IPS-18a (cell line): ENCODE measurements around the gene KLHL29.

Experiments
- H3K27ac ChIP-seq: one replicate; pipeline ENCODE4 v1.5.1; 2013; ENCODE audit warnings: low read length
- H3K27me3 ChIP-seq: one replicate; pipeline ENCODE4 v1.6.1; 2013; ENCODE audit warnings: mild to moderate bottlenecking, low read length; ENCODE audit not compliant: control insufficient read depth, insufficient read depth
- H3K36me3 ChIP-seq: one replicate; pipeline ENCODE4 v1.6.1; 2013; ENCODE audit warnings: low read depth, low read length; ENCODE audit not compliant: control insufficient read depth
- H3K4me1 ChIP-seq: one replicate; pipeline ENCODE4 v1.6.1; 2013; ENCODE audit warnings: low read depth, low read length; ENCODE audit not compliant: control insufficient read depth
- H3K4me3 ChIP-seq: one replicate; pipeline ENCODE4 v1.5.1; 2013; ENCODE audit warnings: low read length
- H3K9ac ChIP-seq: one replicate; pipeline ENCODE4 v1.6.1; 2013; ENCODE audit warnings: mild to moderate bottlenecking, low read length, moderate library complexity
- H3K9me3 ChIP-seq: one replicate; pipeline ENCODE4 v1.6.1; 2013; ENCODE audit warnings: low read depth, low read length; ENCODE audit not compliant: control insufficient read depth

KLHL29 gene

DNA sequence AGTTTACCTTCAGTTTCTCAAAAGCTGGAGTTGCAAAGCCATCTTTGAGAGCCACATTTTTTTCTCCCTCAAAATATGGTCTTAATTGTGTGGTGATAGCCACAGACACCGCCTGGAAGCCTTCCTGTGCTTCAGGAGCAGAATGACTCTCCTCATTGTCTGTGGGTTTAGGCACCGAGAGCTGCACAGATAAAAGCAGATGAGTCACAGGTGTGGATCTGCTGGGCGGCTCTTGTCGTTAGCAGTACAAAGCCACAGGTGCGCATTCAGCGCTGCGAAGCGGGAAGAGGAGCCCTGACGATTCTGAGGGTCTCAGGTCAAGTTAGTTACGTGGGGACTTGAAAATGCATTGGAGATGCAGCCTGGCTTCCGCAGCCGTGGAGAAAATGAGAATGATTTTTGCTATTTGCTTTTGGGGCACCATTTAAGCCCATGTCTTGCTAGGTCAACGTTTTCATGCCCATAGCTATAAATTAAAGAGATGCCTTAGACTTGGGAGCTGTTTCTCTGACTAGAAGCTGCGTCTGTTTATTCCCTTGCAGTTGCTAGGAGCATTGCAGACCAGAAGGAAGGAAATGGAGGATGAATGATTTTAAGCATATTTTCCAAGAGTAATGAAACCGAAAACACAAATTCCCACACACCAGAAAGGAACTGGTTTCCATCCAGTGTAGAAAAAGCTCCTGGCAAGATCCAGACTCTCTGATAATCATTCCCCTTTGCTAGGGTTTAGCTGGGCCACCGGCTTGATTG is 51.5 kb downstream of the KLHL29 start:
- H3K4me3 ChIP-seq: no peak overlapping the region
- no peak overlapping the region for H3K27ac ChIP-seq
- H3K9ac ChIP-seq: no peak overlapping the region

DNA sequence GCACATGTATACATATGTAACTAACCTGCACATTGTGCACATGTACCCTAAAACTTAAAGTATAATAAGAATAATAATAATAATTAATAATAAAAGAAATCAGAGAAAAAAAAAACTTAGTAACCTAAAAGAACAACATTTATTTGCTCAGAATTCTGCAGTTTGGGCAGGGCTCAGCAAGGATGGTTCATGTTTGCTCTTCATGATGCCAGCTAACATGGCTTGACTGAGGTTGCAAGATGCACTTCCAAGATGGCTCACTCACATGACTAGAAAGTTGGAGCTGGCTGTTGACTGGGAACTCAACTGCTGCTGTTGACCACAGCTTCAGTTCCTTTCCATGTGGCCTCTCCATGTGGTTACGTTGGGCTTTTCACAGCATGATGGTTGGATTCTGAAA is 56.4 kb downstream of the KLHL29 start:
- H3K27ac ChIP-seq: no peak overlapping the region
- no peaks in the 10 kb centered on the region for H3K27me3 ChIP-seq
- peaks cover 4% of the 10 kb centered on the region for H3K9me3 ChIP-seq
- no peaks in the 10 kb centered on the region for H3K36me3 ChIP-seq
- H3K9ac ChIP-seq: no peak overlapping the region
- peaks cover 3% of the 10 kb centered on the region for H3K4me1 ChIP-seq
- H3K4me3 ChIP-seq: no peak overlapping the region

More for the DNA sequence above, 51.5 kb downstream of the KLHL29 start:
- Histone ChIP-seq H3K36me3 (no peaks in the 10 kb centered on the region), H3K9me3 (peaks cover 2% of the 10 kb centered on the region), H3K4me1 (peaks cover 13% of the 10 kb centered on the region), H3K27me3 (no peaks in the 10 kb centered on the region)

GRCh38 chr2:23445450-23445868 is 60.5 kb downstream of the KLHL29 start:
- Histone ChIP-seq H3K4me3 (no peak overlapping the region), H3K9me3 (peaks cover 4% of the 10 kb centered on the region), H3K36me3 (no peaks in the 10 kb centered on the region), H3K27me3 (no peaks in the 10 kb centered on the region), H3K27ac (no peak overlapping the region), H3K9ac (no peak overlapping the region), H3K4me1 (no peaks in the 10 kb centered on the region)

DNA sequence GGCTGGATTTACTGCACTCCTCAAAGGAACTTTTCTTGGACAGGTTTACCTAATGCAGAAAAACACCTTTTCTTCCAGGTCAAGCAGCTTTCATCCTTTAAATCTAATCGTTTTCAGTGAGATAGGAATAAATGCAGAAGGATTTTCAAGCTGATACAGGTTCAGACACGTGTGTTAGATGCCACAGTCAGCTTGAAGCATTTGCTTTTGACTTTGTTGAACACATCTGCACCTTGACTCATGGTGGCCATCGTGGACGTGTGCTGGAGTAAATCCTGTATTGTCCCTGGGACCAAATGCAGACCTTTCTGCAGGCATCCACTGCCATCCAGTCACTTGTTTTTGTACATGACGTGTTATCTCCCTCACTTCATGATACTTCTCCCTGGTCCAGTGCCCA is 61.9 kb downstream of the KLHL29 start:
- no peaks in the 10 kb centered on the region for H3K9me3 ChIP-seq
- H3K9ac ChIP-seq: no peak overlapping the region
- H3K4me3 ChIP-seq: no peak overlapping the region
- H3K36me3 ChIP-seq: no peaks in the 10 kb centered on the region
- no peak overlapping the region for H3K27ac ChIP-seq
- H3K4me1 ChIP-seq: no peaks in the 10 kb centered on the region
- H3K27me3 ChIP-seq: no peaks in the 10 kb centered on the region

DNA sequence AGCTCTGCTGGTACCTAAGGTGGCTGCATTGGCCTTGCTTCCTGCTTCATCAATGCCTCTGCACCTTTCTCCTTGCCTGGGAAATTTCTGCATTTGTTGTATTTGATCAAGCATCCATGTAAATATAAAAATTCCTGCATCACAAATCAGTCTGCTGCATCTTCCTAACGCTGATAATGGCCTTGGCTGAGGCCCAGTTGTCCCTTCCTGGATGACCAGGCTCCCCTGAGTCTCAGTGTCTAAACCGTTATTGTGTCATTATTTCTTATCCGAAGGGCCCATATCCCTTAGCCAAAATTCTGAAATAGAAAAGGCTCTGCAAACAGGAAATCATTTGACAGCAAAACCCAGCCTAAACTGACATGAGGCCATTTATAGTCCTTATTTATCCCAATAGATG is 62.4 kb downstream of the KLHL29 start:
- Histone ChIP-seq H3K27me3 (no peaks in the 10 kb centered on the region), H3K9ac (no peak overlapping the region), H3K4me1 (no peaks in the 10 kb centered on the region), H3K36me3 (no peaks in the 10 kb centered on the region), H3K9me3 (no peaks in the 10 kb centered on the region), H3K4me3 (no peak overlapping the region), H3K27ac (no peak overlapping the region)

DNA sequence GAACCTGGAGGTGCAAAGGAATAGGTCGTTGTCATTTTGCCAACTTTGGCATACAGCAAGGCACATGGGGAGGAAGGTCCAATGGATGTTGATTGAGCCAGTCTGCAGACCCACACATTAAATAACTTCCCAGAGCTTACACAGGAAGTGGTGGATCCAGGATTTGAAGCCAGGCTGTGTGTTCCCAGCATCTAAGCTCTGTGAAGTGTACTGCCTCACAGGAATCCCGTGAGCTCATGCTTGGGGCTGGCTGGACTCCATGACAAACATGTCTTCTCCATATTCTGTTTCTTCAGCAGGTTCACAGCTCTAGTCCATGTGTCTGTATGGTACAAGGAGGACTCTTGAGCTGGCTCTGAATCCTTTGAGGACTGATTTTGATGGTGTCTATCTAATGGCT is 63.9 kb downstream of the KLHL29 start:
- H3K36me3 ChIP-seq: no peaks in the 10 kb centered on the region
- no peak overlapping the region for H3K9ac ChIP-seq
- no peaks in the 10 kb centered on the region for H3K9me3 ChIP-seq
- no peaks in the 10 kb centered on the region for H3K4me1 ChIP-seq
- H3K27ac ChIP-seq: no peak overlapping the region
- H3K27me3 ChIP-seq: no peaks in the 10 kb centered on the region
- no peak overlapping the region for H3K4me3 ChIP-seq

DNA sequence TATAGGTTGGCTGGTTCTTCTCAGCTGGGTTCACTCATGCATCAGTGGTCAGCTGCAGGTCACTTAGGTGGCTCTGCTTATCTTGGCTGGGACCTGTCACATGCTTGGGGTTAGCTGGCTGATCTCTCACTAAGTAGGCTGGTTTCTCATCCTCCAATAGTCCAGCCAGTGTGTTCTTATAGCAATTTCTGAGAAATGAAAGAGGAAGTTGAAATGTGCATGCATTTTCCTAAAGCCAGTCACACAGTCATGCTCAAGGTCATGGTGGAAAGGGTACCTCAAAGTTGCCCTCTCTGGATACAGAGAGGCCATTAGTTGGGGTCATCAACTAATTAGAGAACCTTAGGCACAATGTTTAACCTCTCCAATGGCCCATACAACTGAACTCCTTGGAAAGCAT is 64.4 kb downstream of the KLHL29 start:
- Histone ChIP-seq H3K9ac (no peak overlapping the region), H3K4me1 (peaks cover 3% of the 10 kb centered on the region), H3K27me3 (no peaks in the 10 kb centered on the region), H3K36me3 (no peaks in the 10 kb centered on the region), H3K9me3 (no peaks in the 10 kb centered on the region), H3K4me3 (no peak overlapping the region), H3K27ac (no peak overlapping the region)

DNA sequence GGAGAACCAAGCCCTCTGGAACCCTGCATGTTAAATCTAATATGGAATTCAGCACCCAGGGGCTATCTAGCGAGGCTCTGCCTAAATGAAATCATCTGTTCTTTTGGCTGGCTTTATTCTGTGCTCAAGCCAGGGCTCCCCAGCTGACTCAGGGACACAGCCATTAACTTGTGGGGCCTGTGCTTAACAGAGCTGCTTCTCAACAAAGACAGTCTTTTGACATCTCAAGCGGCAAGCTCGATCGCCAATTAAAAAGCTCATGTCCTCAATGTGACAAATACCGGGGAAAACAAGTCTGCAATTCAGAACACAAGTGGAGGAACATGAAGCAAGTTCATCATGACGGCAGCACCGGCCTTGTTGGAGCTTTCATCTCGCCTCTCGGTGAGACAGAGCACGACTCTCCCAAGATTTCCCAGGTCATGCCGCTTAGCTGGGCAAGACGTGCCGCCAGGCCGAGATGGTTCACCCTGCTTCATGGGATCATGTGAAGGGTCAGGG is 64.9 kb downstream of the KLHL29 start:
- H3K27me3 ChIP-seq: no peaks in the 10 kb centered on the region
- H3K4me1 ChIP-seq: peaks cover 5% of the 10 kb centered on the region
- no peak overlapping the region for H3K4me3 ChIP-seq
- H3K27ac ChIP-seq: no peak overlapping the region
- H3K9ac ChIP-seq: no peak overlapping the region
- H3K36me3 ChIP-seq: no peaks in the 10 kb centered on the region
- H3K9me3 ChIP-seq: no peaks in the 10 kb centered on the region

DNA sequence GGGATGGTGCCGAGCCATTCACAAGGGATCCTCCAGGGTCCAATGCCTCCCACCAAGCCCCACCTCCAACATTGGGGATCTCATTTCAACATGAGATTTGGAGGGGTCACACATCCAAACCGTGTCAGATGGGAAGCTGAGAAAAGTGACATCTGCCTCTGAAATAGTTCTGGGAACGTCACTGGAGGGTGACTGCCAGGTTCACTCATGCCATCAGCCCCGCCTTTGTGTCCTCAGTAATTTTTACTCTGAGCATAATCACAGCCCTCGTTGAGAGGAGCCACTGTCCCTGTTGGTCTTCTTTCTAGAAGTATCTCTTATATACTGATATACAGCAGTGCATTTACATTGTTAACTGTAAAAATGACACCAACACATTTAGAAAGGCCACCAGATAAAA is 67.4 kb downstream of the KLHL29 start:
- no peaks in the 10 kb centered on the region for H3K27me3 ChIP-seq
- peaks cover 5% of the 10 kb centered on the region for H3K4me1 ChIP-seq
- no peak overlapping the region for H3K9ac ChIP-seq
- H3K27ac ChIP-seq: no peak overlapping the region
- H3K36me3 ChIP-seq: no peaks in the 10 kb centered on the region
- no peaks in the 10 kb centered on the region for H3K9me3 ChIP-seq
- H3K4me3 ChIP-seq: no peak overlapping the region

- Histone ChIP-seq H3K9me3 (no peaks in the 10 kb centered on the region), H3K4me1 (peaks cover 5% of the 10 kb centered on the region), H3K36me3 (no peaks in the 10 kb centered on the region), H3K27me3 (no peaks in the 10 kb centered on the region), H3K9ac (no peak overlapping the region), H3K4me3 (no peak overlapping the region), H3K27ac (no peak overlapping the region)
Observed at GRCh38 chr2:23452853-23453420, 68.0 kb downstream of the KLHL29 start.

DNA sequence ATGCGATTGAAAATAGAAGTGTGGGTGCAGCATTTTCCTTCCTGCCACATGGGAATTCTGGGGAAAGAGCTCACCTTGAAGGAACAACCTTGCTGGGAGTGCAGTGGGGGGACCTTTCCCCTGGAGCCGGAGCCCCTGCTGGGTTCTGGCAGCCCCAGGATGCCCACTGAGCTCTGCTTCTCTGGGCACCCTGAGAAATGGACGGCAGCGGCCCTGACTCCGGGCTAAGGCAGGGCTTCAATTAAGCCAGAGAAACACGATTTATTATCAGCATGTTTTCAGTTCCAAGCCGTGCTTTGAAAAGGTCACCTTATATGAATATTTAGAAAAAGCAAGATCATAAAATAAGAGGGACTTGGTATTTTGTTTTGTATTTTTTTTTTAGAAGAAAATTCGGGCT is 68.5 kb downstream of the KLHL29 start:
- Histone ChIP-seq H3K27me3 (no peaks in the 10 kb centered on the region), H3K9ac (no peak overlapping the region), H3K36me3 (no peaks in the 10 kb centered on the region), H3K4me1 (peaks cover 5% of the 10 kb centered on the region), H3K27ac (no peak overlapping the region), H3K4me3 (no peak overlapping the region), H3K9me3 (no peaks in the 10 kb centered on the region)
